22Rv1 (cell line): Measurements from ENCODE around the gene PRAME.
"Not testable (repeated sequence)": the region's sequence is repeated elsewhere in the genome, so short reads cannot be mapped to it uniquely, and the experiment has no call there.

ENCODE experiments used
- H3K27ac ChIP-seq: fragments of 450-650 bp; 2 replicates; pipeline ENCODE4 v1.5.1; 2017
- CTCF ChIP-seq: fragments of 450-650 bp; IDR thresholded peaks from 2 replicates; pipeline ENCODE4 v1.5.1; 2017; ENCODE audit warnings: mild to moderate bottlenecking
- ZFX ChIP-seq: fragments of 450-650 bp; IDR thresholded peaks from 2 replicates; pipeline ENCODE4 v1.6.1; 2017; ENCODE audit warnings: antibody characterized with exemption, borderline replicate concordance

PRAME gene

DNA sequence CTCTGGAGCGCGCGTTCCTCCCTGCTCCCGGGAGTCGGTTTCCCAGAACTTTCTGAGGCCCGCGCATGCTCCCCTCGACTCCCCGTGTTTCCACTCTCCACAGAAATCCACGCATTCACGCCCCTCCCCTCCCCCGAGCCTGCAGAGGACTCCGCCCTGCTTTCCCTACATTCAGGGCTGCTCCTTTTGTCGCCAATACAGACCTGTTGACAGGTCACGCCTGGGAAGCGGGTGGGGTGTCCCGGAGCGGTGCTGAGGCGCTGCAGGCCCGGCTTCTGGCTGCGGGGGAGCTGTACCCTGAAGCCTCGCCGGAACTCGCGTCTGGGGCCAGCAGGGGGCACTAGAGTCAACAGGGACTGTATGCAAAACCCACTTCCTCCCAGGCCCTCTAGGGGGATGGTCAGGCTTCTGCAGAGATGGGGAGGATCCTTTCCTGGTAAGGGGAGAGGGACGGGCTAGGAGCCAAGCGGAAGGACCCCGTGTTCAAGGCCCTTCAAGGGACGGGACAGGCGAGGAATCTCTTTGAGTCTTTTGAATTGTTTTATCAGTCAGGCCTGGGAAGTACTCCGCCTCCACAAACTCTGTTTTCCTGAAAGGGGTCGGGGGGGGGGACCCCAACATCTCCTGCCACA lies at the start of gene PRAME:
Gene PRAME, minus strand, starts transcription at position 294 of the 632 bp plus-strand sequence. CDS start 2,433 bp downstream, outside the sequence.
- peak within 1 kb of the TSS; percentile 46 for H3K27ac ChIP-seq
- TF ChIP-seq ZFX: no peak
- TF ChIP-seq CTCF: peak; percentile 96

- H3K27ac ChIP-seq: not testable (repeated sequence)
Observed at GRCh38 chr22:22608022-22608421, 49.0 kb upstream of the PRAME start.

DNA sequence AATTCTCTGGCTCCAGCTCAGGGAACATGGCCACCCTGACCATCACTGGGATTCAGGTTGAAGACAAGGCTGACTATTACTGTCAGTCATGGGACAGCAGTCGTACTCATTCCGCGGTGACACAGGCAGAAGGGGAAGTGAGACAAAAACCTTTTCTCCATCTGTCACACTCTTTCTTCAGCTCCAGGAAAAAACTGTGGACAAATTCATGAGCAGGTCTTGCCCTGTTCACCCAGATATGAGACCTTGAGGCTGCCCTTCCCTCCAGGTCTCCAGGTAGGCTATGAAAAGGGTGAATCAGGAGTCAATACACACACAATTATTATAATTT lies 46.0 kb upstream of the PRAME start:
- TF ChIP-seq CTCF: no peak
- TF ChIP-seq ZFX: no peak
- H3K27ac ChIP-seq: no peak overlapping the region

- H3K27ac ChIP-seq: no peak overlapping the region
- TF ChIP-seq ZFX: no peak
- TF ChIP-seq CTCF: no peak
Observed at GRCh38 chr22:22604326-22605073, 45.4 kb upstream of the PRAME start.

- TF ChIP-seq CTCF (no peak), ZFX (no peak)
Observed at GRCh38 chr22:22603470-22603947, 44.4 kb upstream of the PRAME start.

DNA sequence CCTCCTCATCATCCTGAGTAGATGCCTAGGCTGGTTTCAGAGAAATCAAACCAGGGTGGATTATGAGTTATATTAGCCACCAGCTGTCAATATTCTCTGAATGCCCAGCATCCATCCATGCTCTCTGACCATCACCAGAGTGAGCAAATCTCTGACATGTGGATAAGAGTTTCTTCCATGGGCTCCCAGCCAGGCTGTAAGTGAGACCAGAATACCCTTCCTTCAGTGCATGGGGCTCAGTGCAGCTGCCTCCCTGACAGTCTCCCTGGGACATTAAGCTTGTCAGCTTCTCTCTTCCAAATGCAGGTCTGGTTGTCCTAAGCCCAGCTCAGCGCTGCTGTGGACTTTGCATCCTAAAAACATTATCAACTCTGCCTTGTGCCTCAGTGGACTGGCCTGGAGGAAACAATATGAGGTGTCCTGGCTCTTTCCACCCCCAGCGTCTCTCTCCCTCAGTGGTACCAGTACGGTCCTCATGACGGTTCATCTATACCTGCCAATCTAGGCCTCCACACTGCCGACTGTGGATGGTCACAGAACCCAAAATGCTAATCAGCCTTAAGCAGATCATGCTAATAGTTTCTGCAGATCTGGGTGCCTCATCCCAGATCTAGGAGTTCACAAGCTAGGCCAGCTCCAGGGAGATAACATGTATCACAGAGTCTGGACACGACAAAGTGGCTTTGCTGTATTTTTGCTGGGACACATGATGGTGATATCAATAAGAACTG lies 41.6 kb upstream of the PRAME start:
- TF ChIP-seq ZFX (no peak), CTCF (no peak)
- no peak overlapping the region for H3K27ac ChIP-seq

More at GRCh38 chr22:22603470-22603947, 44.4 kb upstream of the PRAME start:
- H3K27ac ChIP-seq: no peak overlapping the region

DNA sequence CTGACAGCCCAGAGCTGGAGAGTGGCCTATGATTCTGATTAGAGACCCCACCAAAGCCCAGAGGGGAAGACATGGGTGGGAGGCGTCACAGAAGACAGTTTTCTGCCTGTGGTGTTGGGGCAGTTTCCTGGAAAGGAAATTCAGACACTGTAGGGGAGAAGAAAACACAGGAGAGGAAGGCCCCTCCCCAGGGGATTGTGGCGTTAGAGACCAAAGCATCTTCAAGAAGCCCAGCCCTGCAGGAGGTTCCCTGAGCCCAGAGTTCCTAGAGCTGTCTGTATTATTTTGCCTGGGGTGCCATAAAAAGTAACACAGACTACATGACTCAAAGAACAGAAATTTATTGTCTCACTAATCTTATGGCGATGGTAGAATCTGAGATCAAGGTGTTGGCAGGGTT lies 40.2 kb upstream of the PRAME start:
- no peak overlapping the region for H3K27ac ChIP-seq
- TF ChIP-seq ZFX (no peak), CTCF (no peak)
